Measurements from ENCODE around the gene ASCL2. TPM values are rescaled to one million over a fixed set of nuclear protein-coding genes. Genes with fewer than 3 reads are reported as not detected.

The ASCL2 gene
- total RNA-seq, 1 experiment from 2014 or later: 0.35 TPM

GRCh38 chr11:2262301-2263070 lies 7.9 kb downstream of the ASCL2 start:
- H3K36me3 Mint-ChIP-seq (ENCODE audit: insufficient read depth in 1 of 3, low read depth in 3 of 3): no peaks in the 10 kb centered on the region

More at GRCh38 chr11:2262301-2263070, 7.9 kb downstream of the ASCL2 start:
- Histone ChIP-seq H3K56ac (ENCODE audit: insufficient read length, low read depth, low read length) (no peak overlapping the region), H3K23me2 (ENCODE audit: insufficient read length, low read depth, low read length, poor library complexity, severe bottlenecking) (no peaks in the 10 kb centered on the region), H4K5ac (ENCODE audit: insufficient read length, low read depth, low read length) (no peak overlapping the region), H4K91ac (ENCODE audit: insufficient read length, low read depth, low read length) (no peak overlapping the region), H3K14ac (ENCODE audit: insufficient read depth, low read length) (no peak overlapping the region), H3K9ac (ENCODE audit: extremely low read depth, insufficient read length, low read length) (no peak overlapping the region), H4K8ac (replicated peaks; ENCODE audit: insufficient read length, low read depth, low read length) (no peak overlapping the region), H3K4ac (ENCODE audit: low read depth, low read length) (no peak overlapping the region), H2BK120ac (ENCODE audit: low read depth, low read length, poor library complexity, severe bottlenecking) (no peak overlapping the region), H2AFZ (ENCODE audit: low read length) (no peak overlapping the region), H3K79me2 (ENCODE audit: insufficient read depth, low read length) (no peaks in the 10 kb centered on the region), H3K23ac (ENCODE audit: insufficient read length, low read depth, low read length) (no peak overlapping the region), H2AK5ac (ENCODE audit: insufficient read length, low read length) (no peak overlapping the region), H3K79me1 (ENCODE audit: insufficient read depth, low read depth, low read length, poor library complexity, severe bottlenecking) (no peaks in the 10 kb centered on the region), H3K9me3 (ENCODE audit: control insufficient read depth, low read depth, low read length) (no peaks in the 10 kb centered on the region), H2BK20ac (ENCODE audit: low read depth, low read length, poor library complexity, severe bottlenecking) (no peak overlapping the region), H3K27ac (ENCODE audit: insufficient read length, low read depth, low read length) (no peak overlapping the region), H2BK12ac (ENCODE audit: insufficient read length, low read depth, low read length) (no peak overlapping the region), H3K4me2 (ENCODE audit: insufficient read depth, insufficient read length, low read length) (no peak overlapping the region), H2BK15ac (ENCODE audit: low read depth, low read length) (no peak overlapping the region), H4K20me1 (ENCODE audit: control insufficient read depth, insufficient read depth, insufficient read length) (no peaks in the 10 kb centered on the region), H3T11ph (ENCODE audit: low read length) (no peak overlapping the region), H3K27me3 (ENCODE audit: insufficient read depth, low read length) (peaks cover 4% of the 10 kb centered on the region; the same call in 1 of the 2 replicates), H2BK5ac (ENCODE audit: insufficient read length, low read length) (no peak overlapping the region), H3K4me1 (ENCODE audit: insufficient read depth, low read length) (no peaks in the 10 kb centered on the region), H3K18ac (ENCODE audit: insufficient read length, low read depth, low read length) (no peak overlapping the region)
- H3K27me3 Mint-ChIP-seq (ENCODE audit: low read depth): peaks cover 63% of the 10 kb centered on the region
- DNase-seq: no peak
- no CpG with 5 or more reads among the region's 18 CpGs for WGBS (ENCODE audit: extremely low coverage, insufficient read length, low lambda C conversion rate)
- H3K27ac Mint-ChIP-seq: no peak overlapping the region
- TF ChIP-seq, protein P1, sequence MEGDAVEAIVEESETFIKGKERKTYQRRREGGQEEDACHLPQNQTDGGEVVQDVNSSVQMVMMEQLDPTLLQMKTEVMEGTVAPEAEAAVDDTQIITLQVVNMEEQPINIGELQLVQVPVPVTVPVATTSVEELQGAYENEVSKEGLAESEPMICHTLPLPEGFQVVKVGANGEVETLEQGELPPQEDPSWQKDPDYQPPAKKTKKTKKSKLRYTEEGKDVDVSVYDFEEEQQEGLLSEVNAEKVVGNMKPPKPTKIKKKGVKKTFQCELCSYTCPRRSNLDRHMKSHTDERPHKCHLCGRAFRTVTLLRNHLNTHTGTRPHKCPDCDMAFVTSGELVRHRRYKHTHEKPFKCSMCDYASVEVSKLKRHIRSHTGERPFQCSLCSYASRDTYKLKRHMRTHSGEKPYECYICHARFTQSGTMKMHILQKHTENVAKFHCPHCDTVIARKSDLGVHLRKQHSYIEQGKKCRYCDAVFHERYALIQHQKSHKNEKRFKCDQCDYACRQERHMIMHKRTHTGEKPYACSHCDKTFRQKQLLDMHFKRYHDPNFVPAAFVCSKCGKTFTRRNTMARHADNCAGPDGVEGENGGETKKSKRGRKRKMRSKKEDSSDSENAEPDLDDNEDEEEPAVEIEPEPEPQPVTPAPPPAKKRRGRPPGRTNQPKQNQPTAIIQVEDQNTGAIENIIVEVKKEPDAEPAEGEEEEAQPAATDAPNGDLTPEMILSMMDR (conservative IDR thresholded peaks at IDR 0.05): no peak
- no peak overlapping the region for H3K4me3 Mint-ChIP-seq
- no peaks in the 10 kb centered on the region for H3K9me3 Mint-ChIP-seq
- no peaks in the 10 kb centered on the region for H3K4me1 Mint-ChIP-seq

Measured in H9 (cell line).